ENCODE measurements around the gene SLC24A2. TPM values are rescaled to one million over a fixed set of nuclear protein-coding genes. Genes with fewer than 3 reads are reported as not detected.
A peak's percentile ranks its signal among the peaks of the same experiment; 100 is the strongest.

The SLC24A2 gene
- total and polyA plus RNA-seq, 3 experiments from 2014 or later = not detected

DNA sequence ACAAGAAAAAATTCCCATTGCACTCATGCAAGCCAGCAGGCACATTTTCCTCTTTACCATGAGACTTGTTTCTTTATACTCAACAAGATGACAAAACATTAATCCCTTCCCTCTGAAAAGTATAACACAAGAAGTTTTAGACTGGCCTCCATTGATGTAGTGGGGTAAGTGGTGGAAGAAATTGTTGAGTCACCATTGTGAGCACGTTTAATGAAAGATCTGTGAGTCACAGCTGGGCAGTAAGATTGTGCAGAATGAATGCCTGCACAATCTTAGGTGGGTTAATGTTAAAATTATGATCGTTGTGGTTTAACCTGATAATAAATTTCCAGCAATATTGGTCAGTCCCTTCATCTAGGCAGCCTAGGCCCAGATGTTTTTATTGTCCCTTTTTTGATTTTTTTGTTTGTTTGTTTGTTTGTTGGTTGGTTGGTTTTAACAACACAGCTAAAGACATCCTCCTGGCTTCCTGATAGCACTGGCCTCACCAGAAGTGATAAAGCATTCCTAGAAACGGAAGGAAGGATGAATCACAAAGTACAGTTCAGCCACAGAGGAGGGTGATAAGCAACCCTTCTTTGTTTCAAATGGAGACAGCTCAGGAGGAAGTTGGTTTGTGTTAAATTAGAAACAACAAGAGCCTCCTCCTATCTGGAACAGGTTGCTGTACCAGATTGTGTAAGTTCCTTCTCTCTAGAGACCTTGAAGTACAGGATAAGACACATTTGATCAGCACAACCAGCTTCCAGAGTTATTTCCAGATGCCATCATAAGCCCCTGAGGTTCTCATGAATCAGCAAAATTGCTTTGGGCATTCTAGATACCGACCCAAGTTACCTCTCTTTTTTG, 40.3 kb downstream of the SLC24A2 start:
- Histone ChIP-seq H3K27ac (ENCODE audit: low read depth, low read length) (no peak overlapping the region), H3K9me3 (ENCODE audit: low read length) (no peaks in the 10 kb centered on the region), H3K4me1 (ENCODE audit: insufficient read depth, low read length) (no peaks in the 10 kb centered on the region), H3K4me3 (ENCODE audit: low read length) (no peak overlapping the region), H3K27me3 (ENCODE audit: insufficient read depth, low read length, poor library complexity, severe bottlenecking) (no peaks in the 10 kb centered on the region), H3K36me3 (ENCODE audit: insufficient read depth, low read length) (no peaks in the 10 kb centered on the region)
- Mint-ChIP-seq H3K9me3 (no peaks in the 10 kb centered on the region), H3K4me1 (peaks cover 0 to 15% (median 10%) of the 10 kb centered on the region in 3 donors), H3K4me3 (no peak overlapping the region), H3K27ac (peak overlapping the region in 5 of 8 donors; percentile 11 to 75 (median 28)), H3K27me3 (peaks cover 0 to 4% of the 10 kb centered on the region in 2 donors), H3K36me3 (no peaks in the 10 kb centered on the region)
- no peak for DNase-seq
- ChIA-PET POLR2A (no interaction called here), CTCF (no interaction called here)

DNA sequence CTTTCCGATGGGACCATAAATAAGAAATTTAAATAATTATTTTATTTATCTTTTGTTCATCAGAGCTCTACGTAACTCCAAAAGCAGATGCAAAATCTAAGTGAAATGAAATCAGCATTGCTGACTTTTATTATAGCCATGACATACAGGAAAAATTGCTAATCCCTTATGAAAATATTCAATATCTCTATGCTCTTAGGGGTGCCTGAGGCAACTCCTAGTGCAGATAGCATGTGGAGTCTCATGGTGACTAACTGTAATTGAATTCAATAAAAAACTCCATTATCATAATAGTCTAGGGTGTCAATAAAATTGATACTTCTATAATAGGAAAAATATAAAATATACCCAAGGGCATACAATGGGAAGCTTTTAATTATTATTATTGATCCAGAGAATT, 42.6 kb downstream of the SLC24A2 start:
- H3K27ac Mint-ChIP-seq = no peak overlapping the region
- no peak for DNase-seq
- H3K9me3 Mint-ChIP-seq = no peaks in the 10 kb centered on the region
- H3K27me3 ChIP-seq (ENCODE audit: insufficient read depth, low read length, poor library complexity, severe bottlenecking) = no peaks in the 10 kb centered on the region
- ChIA-PET POLR2A (no interaction called here), CTCF (no interaction called here)
- no peaks in the 10 kb centered on the region for H3K9me3 ChIP-seq (ENCODE audit: low read length)
- peaks cover 0 to 15% (median 10%) of the 10 kb centered on the region in 3 donors for H3K4me1 Mint-ChIP-seq
- no peak overlapping the region for H3K27ac ChIP-seq (ENCODE audit: low read depth, low read length)
- H3K4me1 ChIP-seq (ENCODE audit: insufficient read depth, low read length) = no peaks in the 10 kb centered on the region
- no peak overlapping the region for H3K4me3 ChIP-seq (ENCODE audit: low read length)
- H3K36me3 ChIP-seq (ENCODE audit: insufficient read depth, low read length) = no peaks in the 10 kb centered on the region
- H3K4me3 Mint-ChIP-seq = no peak overlapping the region
- H3K27me3 Mint-ChIP-seq = no peaks in the 10 kb centered on the region
- no peaks in the 10 kb centered on the region for H3K36me3 Mint-ChIP-seq

DNA sequence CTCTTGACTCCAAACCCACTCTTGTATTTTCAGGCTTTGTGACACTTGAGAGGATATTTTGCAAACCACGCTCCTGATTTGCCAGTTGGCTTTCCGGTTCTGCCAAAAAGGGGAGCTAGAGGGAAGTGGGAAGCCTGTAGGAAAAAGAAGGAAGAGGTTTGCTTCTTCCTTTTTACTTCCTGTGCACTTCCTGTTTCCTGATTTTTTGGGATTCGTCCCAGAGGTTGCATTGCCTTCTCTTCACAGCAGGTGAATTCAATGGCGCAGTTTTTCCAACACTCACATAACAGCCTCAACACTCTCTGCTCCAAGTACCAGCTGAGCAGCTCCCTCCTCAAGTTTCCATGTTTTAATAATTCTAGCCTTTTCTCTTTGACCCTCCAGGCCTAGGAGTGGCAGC, 47.7 kb downstream of the SLC24A2 start:
- Mint-ChIP-seq H3K36me3 (no peaks in the 10 kb centered on the region), H3K4me3 (no peak overlapping the region), H3K9me3 (no peaks in the 10 kb centered on the region), H3K4me1 (no peaks in the 10 kb centered on the region), H3K27me3 (peaks cover 0 to 5% of the 10 kb centered on the region in 2 donors), H3K27ac (no peak overlapping the region)
- Histone ChIP-seq H3K9me3 (ENCODE audit: low read length) (no peaks in the 10 kb centered on the region), H3K4me1 (ENCODE audit: insufficient read depth, low read length) (no peaks in the 10 kb centered on the region), H3K4me3 (ENCODE audit: low read length) (no peak overlapping the region), H3K36me3 (ENCODE audit: insufficient read depth, low read length) (no peaks in the 10 kb centered on the region), H3K27ac (ENCODE audit: low read depth, low read length) (no peak overlapping the region), H3K27me3 (ENCODE audit: insufficient read depth, low read length, poor library complexity, severe bottlenecking) (no peaks in the 10 kb centered on the region)
- no peak for DNase-seq
- ChIA-PET POLR2A (no interaction called here), CTCF (no interaction called here)

Data from CD8-positive, alpha-beta memory T cell (primary cell).